HG02678 (cell line): ENCODE data around the gene FGF14.

Source experiments
- ATAC-seq: cut with Tn5 transposase; IDR thresholded peaks from one replicate; pipeline ENCODE4 v1.9.1; 2021; ENCODE audit warnings: mild to moderate bottlenecking, moderate library complexity; ENCODE audit not compliant: unreplicated experiment

Gene FGF14

DNA sequence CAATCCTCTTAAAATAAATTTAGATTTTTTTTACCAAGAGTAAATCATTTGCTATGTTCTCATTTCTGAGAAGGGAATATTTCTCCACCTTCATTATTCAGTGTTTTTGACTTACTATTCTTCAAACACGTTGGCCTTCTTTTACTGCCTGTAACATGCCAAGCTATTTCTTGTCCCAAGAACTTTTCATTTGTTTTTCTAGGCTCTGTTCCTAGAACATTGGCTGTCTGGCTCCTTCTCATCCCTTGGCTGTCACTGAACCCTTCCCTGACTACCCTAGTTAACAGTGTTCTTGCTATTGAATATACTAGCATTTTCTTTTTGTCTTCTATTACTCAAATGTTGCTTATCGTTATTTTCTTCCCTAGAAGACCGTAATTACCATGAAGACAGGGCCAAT lies 701.2 kb downstream of the FGF14 start:
- ATAC-seq: no peak

DNA sequence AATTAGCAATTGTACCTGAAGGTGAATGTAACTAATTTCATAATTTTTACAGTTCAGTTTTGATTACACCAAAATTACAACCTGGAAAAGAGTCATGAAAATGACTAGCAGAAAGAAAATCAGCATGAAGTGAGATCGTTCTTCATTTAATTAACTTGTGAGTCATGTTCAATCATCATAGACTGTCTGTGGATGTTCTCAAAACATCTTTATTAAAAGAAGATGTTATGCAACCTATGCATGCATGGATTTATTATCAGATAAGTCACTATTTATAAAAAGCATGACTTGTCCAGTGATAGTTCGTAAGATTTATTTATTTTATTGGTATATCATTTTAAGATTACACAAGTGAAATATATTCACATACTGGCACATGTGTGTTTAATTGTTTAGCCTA lies 703.4 kb downstream of the FGF14 start:
- ATAC-seq: no peak

DNA sequence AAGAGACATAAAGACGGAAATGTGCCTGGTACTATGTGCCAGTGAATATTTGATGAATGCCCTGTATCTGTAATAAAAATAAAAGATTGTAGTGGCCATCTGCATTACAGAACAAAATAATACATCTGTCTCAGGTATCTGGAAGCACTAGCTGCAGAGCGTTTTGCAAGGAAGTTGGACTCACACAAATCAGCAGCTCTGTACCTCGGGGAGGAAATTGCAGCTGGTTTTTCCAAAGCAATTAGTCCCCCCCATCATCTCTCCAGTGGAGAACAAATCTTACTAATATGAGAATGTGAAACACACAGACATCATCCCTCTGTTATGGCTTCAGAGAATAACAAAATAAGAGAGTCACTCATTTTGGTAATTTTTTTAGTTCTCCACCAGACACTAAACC lies 704.1 kb downstream of the FGF14 start:
- ATAC-seq: no peak

DNA sequence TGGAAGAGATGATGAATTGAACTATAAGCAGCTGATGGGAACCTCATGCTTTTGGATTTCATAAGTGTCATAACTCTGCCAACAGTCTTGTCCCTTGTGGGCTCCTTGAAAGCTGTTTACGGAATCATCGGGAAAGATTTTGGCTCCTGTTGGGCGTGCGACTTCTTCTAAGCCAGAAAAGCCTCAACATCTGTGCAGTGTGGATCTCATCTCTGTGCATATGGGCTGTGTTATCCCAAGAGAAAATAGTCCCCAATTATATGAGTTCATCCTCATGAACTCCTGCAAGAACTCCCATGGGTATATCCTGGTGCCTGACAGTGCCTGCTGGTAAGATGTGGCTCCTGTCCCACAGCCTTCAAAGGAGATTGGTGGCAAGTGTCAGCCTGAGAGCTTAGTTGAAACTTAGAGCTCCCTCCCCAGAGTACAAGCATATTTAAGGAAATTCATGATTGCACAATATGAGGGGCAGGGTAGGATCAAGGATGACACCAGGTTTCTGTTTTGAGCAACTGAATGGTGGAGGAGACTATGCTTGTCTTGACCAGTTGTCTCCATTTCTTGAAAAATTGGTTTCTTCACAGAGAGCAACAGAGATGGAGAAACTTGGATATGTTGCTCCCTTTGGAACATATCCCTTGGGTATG lies 705.9 kb downstream of the FGF14 start:
- ATAC-seq: no peak

DNA sequence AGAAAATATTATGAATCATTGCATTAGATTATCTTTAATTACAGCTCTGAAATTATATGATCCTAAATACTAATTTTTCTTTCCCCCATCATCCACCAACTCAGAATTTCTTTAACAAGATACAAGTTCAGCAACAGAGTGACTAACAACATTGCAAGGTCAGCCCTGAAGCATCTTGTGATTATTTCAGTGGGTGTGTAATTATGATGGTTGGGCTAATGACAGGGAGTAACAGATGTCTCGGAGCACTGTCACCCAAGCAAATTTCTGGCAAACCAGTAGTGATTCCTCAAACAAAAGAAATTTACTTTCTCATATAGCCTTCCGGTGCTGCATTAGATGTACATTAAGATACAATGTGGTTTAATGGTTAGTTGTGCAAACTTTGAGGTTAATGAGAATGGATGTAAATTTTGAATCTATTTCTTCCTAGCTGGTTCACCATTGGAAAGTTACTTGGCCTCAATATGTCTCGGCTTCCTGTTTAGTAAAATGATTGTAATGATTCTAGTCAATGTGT lies 710.4 kb downstream of the FGF14 start:
- ATAC-seq: no peak

DNA sequence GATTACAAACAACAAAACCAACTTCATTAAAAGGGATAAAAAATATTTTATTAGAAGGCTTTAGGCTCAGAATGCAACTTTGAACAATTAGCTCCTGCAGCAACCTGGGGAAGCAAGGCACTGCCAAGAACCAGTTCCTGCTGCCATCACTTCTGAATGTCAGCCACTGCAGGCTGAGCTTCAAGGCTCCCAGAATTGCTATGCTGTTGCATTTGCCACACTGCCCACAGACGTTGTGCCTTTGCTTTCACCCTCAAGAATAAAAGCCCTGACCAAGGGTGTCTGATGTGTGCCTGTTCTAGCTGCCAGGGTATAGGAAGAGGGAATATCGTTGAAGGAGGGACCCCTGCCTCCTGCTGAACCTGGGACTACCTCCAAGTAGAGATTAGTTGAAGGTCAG lies 711.0 kb downstream of the FGF14 start:
- ATAC-seq: no peak

DNA sequence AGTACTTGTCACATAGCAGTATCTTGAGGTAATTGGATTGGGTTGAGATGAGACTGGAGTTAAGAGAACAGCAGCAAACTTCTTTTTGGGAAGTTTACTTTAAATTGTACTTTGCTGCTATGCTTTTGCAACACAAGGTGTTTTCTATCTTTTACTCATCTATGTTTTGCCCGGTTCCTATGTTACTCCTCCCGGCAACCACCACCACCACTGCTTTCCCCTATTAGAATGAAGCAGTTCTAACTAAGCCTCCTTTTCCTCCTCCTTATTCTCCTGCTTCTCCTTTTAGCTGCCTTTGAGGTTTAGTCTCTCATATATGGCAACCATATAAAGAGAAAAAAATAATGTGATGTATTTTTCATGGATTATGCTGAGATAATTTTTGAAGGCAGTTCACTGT lies 715.8 kb downstream of the FGF14 start:
- ATAC-seq: no peak

DNA sequence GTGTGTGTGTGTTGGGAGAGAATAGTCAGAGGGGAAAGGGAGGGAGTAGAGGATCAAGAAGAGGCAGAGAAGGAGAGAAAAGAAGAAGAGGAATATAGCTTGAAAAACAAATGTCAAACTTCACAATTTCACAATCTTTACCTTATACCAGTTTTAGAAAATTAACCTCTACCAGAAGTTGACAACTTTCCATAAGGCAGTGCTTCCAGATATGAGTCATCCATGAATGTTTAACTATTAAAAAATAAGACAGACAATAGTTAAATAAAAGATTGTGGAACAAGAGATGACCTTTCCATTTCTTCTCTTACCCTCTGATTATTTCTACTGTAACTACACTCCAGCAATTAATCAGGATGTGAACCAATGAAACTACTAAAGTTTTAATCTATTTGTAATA lies 720.0 kb downstream of the FGF14 start:
- no peak for ATAC-seq

DNA sequence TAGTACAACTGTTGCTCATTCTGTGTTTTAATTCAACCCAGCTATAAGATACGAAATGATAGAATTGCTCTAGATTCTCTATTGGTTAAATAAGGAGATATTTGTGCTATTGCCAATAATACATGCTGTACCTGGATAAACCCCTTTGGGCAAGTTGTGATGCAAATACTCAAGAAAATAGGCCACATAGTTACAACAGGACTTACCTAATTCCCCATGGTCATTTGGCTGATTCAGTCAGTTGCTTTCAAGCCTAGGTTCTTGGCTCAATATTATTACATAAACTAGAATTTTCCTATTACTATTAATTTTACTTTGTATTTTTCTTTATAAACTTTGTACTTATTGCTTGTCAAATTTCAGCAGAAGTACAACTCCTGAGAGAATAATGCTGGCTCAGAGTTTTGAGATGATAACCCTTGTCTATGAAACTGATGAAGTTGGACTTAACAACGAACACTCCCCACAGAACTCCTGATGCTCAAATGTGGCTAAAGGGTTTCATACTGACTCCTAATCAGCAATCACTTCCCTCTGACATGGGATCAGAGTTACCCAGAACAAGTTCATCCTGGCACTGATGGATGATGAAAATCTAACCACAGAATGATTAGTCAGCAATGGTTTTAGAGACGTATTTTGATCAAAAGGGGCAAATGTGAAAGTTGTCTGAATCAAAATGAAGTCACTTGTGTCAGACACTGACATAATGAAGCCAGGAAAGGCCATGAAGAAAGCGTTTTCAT lies 728.3 kb downstream of the FGF14 start:
- ATAC-seq: no peak

DNA sequence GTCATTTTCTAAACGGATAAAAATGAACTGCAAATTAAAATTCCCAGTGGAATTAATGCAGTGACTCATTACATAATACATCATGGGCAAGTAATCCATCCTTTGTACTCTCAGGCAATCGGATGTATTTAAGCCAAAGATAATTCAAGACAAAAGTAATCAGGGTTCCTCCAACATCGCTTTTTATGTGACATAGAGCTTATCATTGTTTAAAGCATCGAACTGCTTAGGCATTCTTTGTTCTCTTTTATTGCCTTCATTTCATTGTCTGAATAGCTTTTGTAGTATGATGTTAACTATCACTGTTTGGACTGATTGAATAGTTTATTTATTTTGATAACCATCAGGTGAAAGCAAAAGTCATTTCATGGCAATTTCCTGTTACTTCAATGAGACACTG lies 740.0 kb downstream of the FGF14 start:
- ATAC-seq: no peak
